SK-N-SH treated with all-trans-retinoic acid at 6 μM for 48 hours (cell line): ENCODE data around the gene CD74.

Experiments
- ARNTL ChIP-seq: fragments of 450-650 bp; formaldehyde crosslinking; IDR thresholded peaks from 2 replicates; pipeline ENCODE4 v1.5.0; 2020; ENCODE audit warnings: low read depth, mild to moderate bottlenecking, moderate library complexity, borderline replicate concordance
- CREB5 ChIP-seq: fragments of 250-450 bp; sonication (Bioruptor Pico); IDR thresholded peaks from 2 replicates; pipeline ENCODE4 v1.5.1; 2020; ENCODE audit warnings: low read depth, mild to moderate bottlenecking, moderate library complexity
- CSRNP3 ChIP-seq: fragments of 250-450 bp; sonication (Bioruptor Pico); IDR thresholded peaks from 2 replicates; pipeline ENCODE4 v1.5.1; 2021; ENCODE audit warnings: mild to moderate bottlenecking, moderate library complexity
- ESRRG ChIP-seq: fragments of 250-450 bp; sonication (Bioruptor Pico); IDR thresholded peaks from 2 replicates; pipeline ENCODE4 v1.6.1; 2021; ENCODE audit warnings: mild to moderate bottlenecking
- GLIS3 ChIP-seq: fragments of 250-450 bp; sonication (Bioruptor Pico); IDR thresholded peaks from 2 replicates; pipeline ENCODE4 v1.5.0; 2020; ENCODE audit warnings: mild to moderate bottlenecking, moderate library complexity
- OSR1 ChIP-seq: fragments of 250-450 bp; sonication (Bioruptor Pico); IDR thresholded peaks from 2 replicates; pipeline ENCODE4 v1.8.0; 2022; ENCODE audit warnings: moderate library complexity, mild to moderate bottlenecking, inconsistent platforms
- PATZ1 ChIP-seq: fragments of 250-450 bp; sonication (Bioruptor Pico); IDR thresholded peaks from 2 replicates; pipeline ENCODE4 v1.8.0; 2020; ENCODE audit warnings: mild to moderate bottlenecking, moderate library complexity, borderline replicate concordance
- PPARA ChIP-seq: fragments of 250-450 bp; sonication (Bioruptor Pico); IDR thresholded peaks from 2 replicates; pipeline ENCODE4 v1.5.0; 2020; ENCODE audit warnings: mild to moderate bottlenecking, borderline replicate concordance
- RARB ChIP-seq: fragments of 250-450 bp; sonication (Bioruptor Pico); IDR thresholded peaks from 2 replicates; pipeline ENCODE4 v1.8.0; 2021; ENCODE audit warnings: mild to moderate bottlenecking, moderate library complexity
- TSHZ2 ChIP-seq: fragments of 250-450 bp; sonication (Bioruptor Pico); IDR thresholded peaks from 2 replicates; pipeline ENCODE4 v1.5.0; 2020; ENCODE audit warnings: mild to moderate bottlenecking, moderate library complexity
- ZC3H10 ChIP-seq: fragments of 250-450 bp; sonication (Bioruptor Pico); IDR thresholded peaks from 2 replicates; pipeline ENCODE4 v1.5.1; 2021; ENCODE audit warnings: mild to moderate bottlenecking, moderate library complexity
- ZFP30 ChIP-seq: fragments of 450-650 bp; formaldehyde crosslinking; IDR thresholded peaks from 2 replicates; pipeline ENCODE4 v1.5.0; 2022; ENCODE audit warnings: mild to moderate bottlenecking, moderate library complexity
- ZNF70 ChIP-seq: fragments of 450-650 bp; formaldehyde crosslinking; IDR thresholded peaks from 2 replicates; pipeline ENCODE4 v1.5.0; 2020; ENCODE audit warnings: mild to moderate bottlenecking, moderate library complexity

- TF ChIP-seq ESRRG (CRISPR knock-in tag) (no peak), ARNTL (CRISPR knock-in tag) (no peak), PATZ1 (CRISPR knock-in tag) (no peak), RARB (CRISPR knock-in tag) (no peak), OSR1 (CRISPR knock-in tag) (no peak), ZC3H10 (CRISPR knock-in tag) (no peak), CREB5 (no peak), TSHZ2 (CRISPR knock-in tag) (no peak), PPARA (CRISPR knock-in tag) (no peak), ZFP30 (CRISPR knock-in tag) (no peak), CSRNP3 (CRISPR knock-in tag) (no peak), GLIS3 (CRISPR knock-in tag) (no peak), ZNF70 (CRISPR knock-in tag) (no peak)
Measured at GRCh38 chr5:150422075-150422474, 9.4 kb upstream of the CD74 start.
